ENCODE results near the gene NDUFV3.
A peak's percentile ranks its signal among the peaks of the same experiment; 100 is the strongest.
"Not testable (repeated sequence)": the region's sequence is repeated elsewhere in the genome, so short reads cannot be mapped to it uniquely, and the experiment has no call there.

The NDUFV3 gene

DNA sequence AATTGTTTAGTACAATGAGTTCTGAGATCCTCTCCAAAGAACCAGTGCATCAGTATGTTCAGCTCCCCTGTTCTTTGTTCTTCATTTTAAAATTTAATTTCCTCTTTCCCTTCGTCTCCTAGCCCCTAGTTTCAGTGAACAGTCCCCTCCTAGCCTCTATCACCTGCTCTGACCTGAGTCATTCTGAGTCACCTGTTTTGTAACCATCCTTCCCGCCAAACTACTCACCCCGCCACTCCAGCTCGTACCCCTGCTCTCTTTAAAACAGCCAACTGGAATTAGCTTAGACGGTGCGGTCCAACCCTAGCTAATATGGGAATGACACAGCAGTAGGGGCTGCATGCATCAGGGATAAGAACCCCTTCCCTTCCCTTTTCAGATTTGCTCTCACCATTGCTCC is 49.1 kb downstream of the NDUFV3 start:
- Histone ChIP-seq H3K9me3 (ENCODE audit: insufficient read depth, low read length, severe bottlenecking) (no peaks in the 10 kb centered on the region), H2AFZ (ENCODE audit: low read depth, low read length) (no peak overlapping the region), H3K27ac (ENCODE audit: low read length) (no peak overlapping the region), H3K36me3 (ENCODE audit: insufficient read depth, low read length) (no peaks in the 10 kb centered on the region), H4K20me1 (ENCODE audit: insufficient read depth, low read length) (no peaks in the 10 kb centered on the region), H3K9ac (ENCODE audit: low read depth, low read length) (no peak overlapping the region), H3K4me1 (ENCODE audit: insufficient read depth, low read length) (no peaks in the 10 kb centered on the region), H3K27me3 (ENCODE audit: insufficient read depth, low read length, poor library complexity) (no peaks in the 10 kb centered on the region), H3K4me2 (ENCODE audit: insufficient read depth, low read length) (no peak overlapping the region), H3K4me3 (ENCODE audit: low read depth in 1 of 2, low read length in 2 of 2) (no peak overlapping the region), H3K79me2 (ENCODE audit: insufficient read depth, low read length) (no peaks in the 10 kb centered on the region)
- no peak for ATAC-seq (ENCODE audit: insufficient read depth, low read depth)
- TF ChIP-seq EZH2 (IDR thresholded peaks at IDR 0.05; ENCODE audit: borderline replicate concordance, low read depth, low read length, severe bottlenecking), result no peak
- TF ChIP-seq, protein P1, sequence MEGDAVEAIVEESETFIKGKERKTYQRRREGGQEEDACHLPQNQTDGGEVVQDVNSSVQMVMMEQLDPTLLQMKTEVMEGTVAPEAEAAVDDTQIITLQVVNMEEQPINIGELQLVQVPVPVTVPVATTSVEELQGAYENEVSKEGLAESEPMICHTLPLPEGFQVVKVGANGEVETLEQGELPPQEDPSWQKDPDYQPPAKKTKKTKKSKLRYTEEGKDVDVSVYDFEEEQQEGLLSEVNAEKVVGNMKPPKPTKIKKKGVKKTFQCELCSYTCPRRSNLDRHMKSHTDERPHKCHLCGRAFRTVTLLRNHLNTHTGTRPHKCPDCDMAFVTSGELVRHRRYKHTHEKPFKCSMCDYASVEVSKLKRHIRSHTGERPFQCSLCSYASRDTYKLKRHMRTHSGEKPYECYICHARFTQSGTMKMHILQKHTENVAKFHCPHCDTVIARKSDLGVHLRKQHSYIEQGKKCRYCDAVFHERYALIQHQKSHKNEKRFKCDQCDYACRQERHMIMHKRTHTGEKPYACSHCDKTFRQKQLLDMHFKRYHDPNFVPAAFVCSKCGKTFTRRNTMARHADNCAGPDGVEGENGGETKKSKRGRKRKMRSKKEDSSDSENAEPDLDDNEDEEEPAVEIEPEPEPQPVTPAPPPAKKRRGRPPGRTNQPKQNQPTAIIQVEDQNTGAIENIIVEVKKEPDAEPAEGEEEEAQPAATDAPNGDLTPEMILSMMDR (IDR thresholded peaks at IDR 0.05; ENCODE audit: borderline replicate concordance, extremely low read depth, low read length, poor library complexity, severe bottlenecking), result no peak
- DNase-seq, result no peak

DNA sequence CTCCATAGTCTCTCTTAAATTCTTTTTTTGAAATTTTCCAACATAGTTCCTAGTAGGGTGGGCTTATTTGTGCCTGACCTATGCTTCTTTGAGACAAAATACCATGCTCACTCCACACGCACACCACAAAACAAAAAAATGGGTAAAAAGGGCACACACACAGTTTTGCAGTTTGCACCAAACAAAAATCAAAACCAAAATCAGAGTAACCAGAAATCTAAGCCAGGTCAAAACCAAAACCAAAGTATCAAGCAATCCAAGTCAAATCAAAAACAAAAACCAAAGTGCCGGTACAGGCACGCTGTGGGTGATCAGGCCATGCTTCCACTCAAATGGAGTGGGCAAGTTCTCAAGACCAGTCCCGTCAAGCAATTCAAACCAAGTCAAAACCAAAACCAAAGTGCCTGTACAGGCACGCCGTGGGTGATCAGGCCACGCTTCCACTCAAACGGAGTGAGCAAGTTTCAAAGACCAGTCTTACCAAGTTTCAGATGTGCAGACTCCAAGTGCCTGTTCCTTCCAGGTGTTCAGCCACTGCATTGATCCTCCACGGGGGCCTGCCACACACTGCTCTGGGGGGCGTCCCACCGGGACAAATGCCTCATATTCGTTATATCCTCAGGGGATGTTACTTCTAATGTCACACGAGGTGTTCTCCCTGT is 56.1 kb downstream of the NDUFV3 start:
- H3K9me3 ChIP-seq (ENCODE audit: insufficient read depth, low read length, severe bottlenecking); H3K9ac ChIP-seq (ENCODE audit: low read depth, low read length); DNase-seq; H3K4me1 ChIP-seq (ENCODE audit: insufficient read depth, low read length); H3K36me3 ChIP-seq (ENCODE audit: insufficient read depth, low read length); H2AFZ ChIP-seq (ENCODE audit: low read depth, low read length); H3K4me2 ChIP-seq (ENCODE audit: insufficient read depth, low read length); H4K20me1 ChIP-seq (ENCODE audit: insufficient read depth, low read length); ATAC-seq (ENCODE audit: insufficient read depth, low read depth); H3K79me2 ChIP-seq (ENCODE audit: insufficient read depth, low read length); H3K27me3 ChIP-seq (ENCODE audit: insufficient read depth, low read length, poor library complexity); H3K27ac ChIP-seq (ENCODE audit: low read length); H3K4me3 ChIP-seq (ENCODE audit: low read depth in 1 of 2, low read length in 2 of 2): not testable (repeated sequence)

DNA sequence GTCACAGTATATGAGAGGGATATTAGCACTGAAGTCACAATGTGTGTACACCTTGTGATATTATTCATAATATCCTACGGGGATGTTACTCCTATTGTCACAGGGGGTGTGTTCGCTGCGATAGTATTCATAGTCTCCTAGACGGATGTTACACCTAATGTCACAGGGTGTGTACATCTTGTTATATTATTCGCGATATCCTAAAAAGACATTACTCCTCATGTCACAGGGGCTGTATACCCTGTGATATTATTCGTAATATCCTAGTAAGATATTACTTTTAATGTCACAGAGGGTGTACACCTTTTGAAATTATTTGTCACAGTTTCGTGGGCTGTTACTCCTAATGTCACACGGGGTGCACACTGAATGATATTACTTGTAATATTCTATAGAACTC is 58.1 kb downstream of the NDUFV3 start:
- H3K4me1 ChIP-seq (ENCODE audit: insufficient read depth, low read length); H3K27ac ChIP-seq (ENCODE audit: low read length); H3K27me3 ChIP-seq (ENCODE audit: insufficient read depth, low read length, poor library complexity); H2AFZ ChIP-seq (ENCODE audit: low read depth, low read length); H3K9me3 ChIP-seq (ENCODE audit: insufficient read depth, low read length, severe bottlenecking); DNase-seq; H3K4me2 ChIP-seq (ENCODE audit: insufficient read depth, low read length); H3K9ac ChIP-seq (ENCODE audit: low read depth, low read length); H4K20me1 ChIP-seq (ENCODE audit: insufficient read depth, low read length); H3K4me3 ChIP-seq (ENCODE audit: low read depth in 1 of 2, low read length in 2 of 2); H3K36me3 ChIP-seq (ENCODE audit: insufficient read depth, low read length); H3K79me2 ChIP-seq (ENCODE audit: insufficient read depth, low read length); ATAC-seq (ENCODE audit: insufficient read depth, low read depth): not testable (repeated sequence)

DNA sequence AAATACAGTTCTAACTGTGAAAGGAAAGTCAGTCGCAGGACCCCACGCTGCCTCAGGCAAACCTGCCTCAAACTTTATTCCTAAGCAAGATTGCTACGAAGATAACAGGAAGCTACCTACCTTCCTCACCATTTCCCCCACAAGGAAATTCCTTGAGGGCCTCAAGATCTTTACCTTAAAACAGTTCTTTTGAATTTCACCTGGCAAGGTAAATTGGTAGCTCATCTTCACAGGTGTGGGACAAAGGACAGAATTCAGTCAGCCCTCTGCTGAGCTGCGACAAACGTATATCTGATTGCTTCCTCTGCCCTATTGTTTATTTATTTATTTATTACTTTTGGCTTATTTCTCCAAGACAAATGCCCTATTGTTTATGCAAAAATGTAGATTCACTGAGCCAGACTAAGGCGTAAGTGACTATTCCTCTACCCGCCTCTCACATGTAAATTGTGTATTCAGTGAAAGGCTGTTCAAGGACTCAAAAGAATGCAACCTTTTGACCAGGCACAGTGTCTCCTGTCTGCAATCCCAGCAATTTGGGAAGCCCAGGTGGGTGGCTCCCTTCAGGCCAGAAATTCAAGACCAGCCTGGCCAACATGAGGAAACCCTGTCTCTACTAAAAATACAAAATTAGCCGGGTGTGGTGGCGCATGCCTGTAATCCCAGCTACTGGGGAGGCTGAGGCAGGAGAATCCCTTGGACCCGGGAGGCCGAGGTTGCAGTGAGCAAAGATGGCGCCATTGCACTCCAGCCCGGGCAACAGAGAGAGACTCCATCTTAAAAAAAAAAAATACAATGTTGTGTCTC is 63.9 kb downstream of the NDUFV3 start:
- H3K9me3 ChIP-seq (ENCODE audit: insufficient read depth, low read length, severe bottlenecking), result no peaks in the 10 kb centered on the region
- H3K4me2 ChIP-seq (ENCODE audit: insufficient read depth, low read length), result no peak overlapping the region
- no peak for DNase-seq
- no peaks in the 10 kb centered on the region for H3K79me2 ChIP-seq (ENCODE audit: insufficient read depth, low read length)
- no peak overlapping the region for H2AFZ ChIP-seq (ENCODE audit: low read depth, low read length)
- no peak for TF ChIP-seq EZH2 (IDR thresholded peaks at IDR 0.05; ENCODE audit: borderline replicate concordance, low read depth, low read length, severe bottlenecking)
- TF ChIP-seq, protein P1 (IDR thresholded peaks at IDR 0.05; ENCODE audit: borderline replicate concordance, extremely low read depth, low read length, poor library complexity, severe bottlenecking), result no peak
- H3K4me1 ChIP-seq (ENCODE audit: insufficient read depth, low read length), result no peaks in the 10 kb centered on the region
- H3K27me3 ChIP-seq (ENCODE audit: insufficient read depth, low read length, poor library complexity), result no peaks in the 10 kb centered on the region
- no peak overlapping the region for H3K9ac ChIP-seq (ENCODE audit: low read depth, low read length)
- no peak overlapping the region for H3K27ac ChIP-seq (ENCODE audit: low read length)
- H4K20me1 ChIP-seq (ENCODE audit: insufficient read depth, low read length), result no peaks in the 10 kb centered on the region
- H3K36me3 ChIP-seq (ENCODE audit: insufficient read depth, low read length), result no peaks in the 10 kb centered on the region
- H3K4me3 ChIP-seq (ENCODE audit: low read depth in 1 of 2, low read length in 2 of 2), result no peak overlapping the region
- ATAC-seq (ENCODE audit: insufficient read depth, low read depth), result peak; percentile 72

DNA sequence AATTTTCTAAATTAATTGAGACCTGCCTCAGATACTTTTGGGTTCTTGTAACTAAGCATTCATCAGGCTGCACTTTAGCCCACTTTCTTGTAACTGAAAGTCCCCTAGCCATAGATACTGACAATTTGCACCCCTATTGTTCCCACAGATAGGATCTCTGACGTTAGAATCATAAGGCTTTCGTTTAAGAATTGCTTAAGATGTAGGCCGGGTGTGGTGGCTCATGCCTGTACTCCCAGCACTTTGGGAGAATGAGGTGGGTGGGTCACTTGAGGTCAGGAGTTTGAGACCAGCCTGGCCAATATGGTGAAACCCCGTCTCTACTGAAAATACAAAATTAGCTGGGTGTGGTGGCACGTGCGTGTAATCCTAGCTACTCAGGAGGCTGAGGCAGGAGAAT is 65.0 kb downstream of the NDUFV3 start:
- H3K4me3 ChIP-seq (ENCODE audit: low read depth in 1 of 2, low read length in 2 of 2); H3K4me2 ChIP-seq (ENCODE audit: insufficient read depth, low read length); H3K36me3 ChIP-seq (ENCODE audit: insufficient read depth, low read length); H3K27ac ChIP-seq (ENCODE audit: low read length); DNase-seq; H3K27me3 ChIP-seq (ENCODE audit: insufficient read depth, low read length, poor library complexity); H3K9ac ChIP-seq (ENCODE audit: low read depth, low read length); H3K79me2 ChIP-seq (ENCODE audit: insufficient read depth, low read length); H3K9me3 ChIP-seq (ENCODE audit: insufficient read depth, low read length, severe bottlenecking); H4K20me1 ChIP-seq (ENCODE audit: insufficient read depth, low read length); H3K4me1 ChIP-seq (ENCODE audit: insufficient read depth, low read length); ATAC-seq (ENCODE audit: insufficient read depth, low read depth); H2AFZ ChIP-seq (ENCODE audit: low read depth, low read length): not testable (repeated sequence)
